PC-9 (cell line): Measurements from ENCODE around the gene ZNF283. TPM values are rescaled to one million over a fixed set of nuclear protein-coding genes. Genes with fewer than 3 reads are reported as not detected.

Source experiments
- BruUV-seq: library from RNA; stranded (reverse); fragments of 400-500 nt; replicated peaks from 2 replicates; lab custom pipeline; 2021; lab: Mats Ljungman, UMichigan
- CTCF ChIA-PET: fragments of 300-600 bp; sonication (Branson Sonifier 250); formaldehyde crosslinking; loops from one replicate; lab custom pipeline; 2022; ENCODE audit warnings: antibody characterized with exemption; lab: Charles Lee
- POLR2A ChIA-PET: fragments of 300-600 bp; sonication (Branson Sonifier 250); formaldehyde crosslinking; loops from one replicate; lab custom pipeline; 2022; ENCODE audit warnings: antibody characterized with exemption; ENCODE audit not compliant: unreplicated experiment; lab: Charles Lee
- DNase-seq, 2 experiments: peaks; one replicate each; pipeline versions ENCODE4 v3.0.0 to v3.0.0-alpha.2; 2015 to 2022; ENCODE audit warnings: mixed read lengths in 1 of 2
- H2AFZ ChIP-seq: fragments of 200-600 bp; sonication (generic); 2 replicates; pipeline ENCODE4 v1.8.1; 2017; ENCODE audit warnings: antibody characterized with exemption
- H3F3A ChIP-seq: fragments of 200-600 bp; sonication (generic); 2 replicates; pipeline ENCODE4 v1.8.1; 2017; ENCODE audit warnings: antibody characterized with exemption, mild to moderate bottlenecking, low read depth; ENCODE audit not compliant: insufficient read depth
- H3K27ac ChIP-seq: fragments of 200-600 bp; sonication (generic); 2 replicates; pipeline ENCODE4 v1.6.1; 2016; ENCODE audit warnings: mixed run types
- H3K27me3 ChIP-seq: fragments of 200-600 bp; sonication (generic); 2 replicates; pipeline ENCODE4 v1.6.1; 2016; ENCODE audit warnings: low read depth, mixed run types; ENCODE audit not compliant: insufficient read depth
- H3K36me3 ChIP-seq: fragments of 200-600 bp; sonication (generic); 2 replicates; pipeline ENCODE4 v1.6.1; 2016; ENCODE audit warnings: low read depth, mixed run types
- H3K4me1 ChIP-seq: fragments of 200-600 bp; sonication (generic); replicated peaks from 2 replicates; pipeline ENCODE4 v1.6.1; 2016; ENCODE audit warnings: mixed run types; ENCODE audit not compliant: insufficient read depth
- H3K4me2 ChIP-seq: fragments of 200-600 bp; sonication (generic); 2 replicates; pipeline ENCODE4 v1.6.1; 2017; ENCODE audit warnings: mixed run types
- H3K4me3 ChIP-seq: fragments of 200-600 bp; sonication (generic); 2 replicates; pipeline ENCODE4 v1.6.1; 2016; ENCODE audit warnings: mixed run types
- H3K79me2 ChIP-seq: fragments of 200-600 bp; sonication (generic); 2 replicates; pipeline ENCODE4 v1.6.1; 2017; ENCODE audit warnings: low read depth, mixed run types
- H3K9me2 ChIP-seq: fragments of 200-600 bp; sonication (generic); 2 replicates; pipeline ENCODE4 v1.8.1; 2017; ENCODE audit warnings: mild to moderate bottlenecking; ENCODE audit not compliant: insufficient read depth
- H3K9me3 ChIP-seq: fragments of 200-600 bp; sonication (generic); 2 replicates; pipeline ENCODE4 v1.8.1; 2016; ENCODE audit warnings: low read depth; ENCODE audit not compliant: insufficient read depth
- H4K20me1 ChIP-seq: fragments of 200-600 bp; sonication (generic); 2 replicates; pipeline ENCODE4 v1.8.1; 2017; ENCODE audit not compliant: insufficient read depth
- CTCF ChIP-seq: fragments of 200-600 bp; sonication (generic); conservative IDR thresholded peaks from 2 replicates; pipeline ENCODE4 v1.6.1; 2017; ENCODE audit warnings: mixed run types, antibody characterized with exemption, mild to moderate bottlenecking, moderate library complexity
- EZH2 ChIP-seq: fragments of 200-600 bp; sonication (generic); IDR thresholded peaks from 2 replicates; pipeline ENCODE4 v1.8.0; 2017; ENCODE audit warnings: antibody characterized with exemption, low read depth
- intact Hi-C: fragments of 100-400 bp; cut with micrococcal nuclease; formaldehyde crosslinking; loops from one replicate; pipeline ENCODE4 v1.10.0; 2022; ENCODE audit not compliant: unreplicated experiment
- total RNA-seq: library from RNA; stranded (reverse); gene quantifications from 2 replicates; pipeline ENCODE4 v1.2.3, GENCODE V29; 2021

The ZNF283 gene
- total RNA-seq, 1 experiment from 2014 or later = 14.8 TPM

GRCh38 chr19:43872547-43873336 is 45.6 kb downstream of the ZNF283 start:
- intact Hi-C loops = no loop called here
- Histone ChIP-seq H3K4me2 (no peak overlapping the region), H2AFZ (no peak overlapping the region), H3K36me3 (no peaks in the 10 kb centered on the region), H4K20me1 (no peaks in the 10 kb centered on the region), H3K27ac (no peak overlapping the region), H3F3A (peaks cover 7% of the 10 kb centered on the region), H3K79me2 (no peaks in the 10 kb centered on the region), H3K27me3 (no peaks in the 10 kb centered on the region), H3K4me1 (no peaks in the 10 kb centered on the region), H3K4me3 (no peak overlapping the region), H3K9me3 (peaks cover 60% of the 10 kb centered on the region), H3K9me2 (no peaks in the 10 kb centered on the region)
- ChIA-PET CTCF (no interaction called here), POLR2A (no interaction called here)
- no TSS peak for BruUV-seq
- no peak for TF ChIP-seq EZH2
- no peak for TF ChIP-seq CTCF
- peak in 1 of 2 experiments; percentile 52 for DNase-seq

GRCh38 chr19:43880483-43880882 is 53.4 kb downstream of the ZNF283 start:
- no TSS peak for BruUV-seq
- POLR2A ChIA-PET = no interaction called here
- intact Hi-C loops = no loop called here
- Histone ChIP-seq H3K36me3 (no peaks in the 10 kb centered on the region), H3K9me2 (no peaks in the 10 kb centered on the region), H3K27me3 (no peaks in the 10 kb centered on the region), H3K79me2 (no peaks in the 10 kb centered on the region), H3K4me1 (no peaks in the 10 kb centered on the region), H3F3A (no peaks in the 10 kb centered on the region), H3K27ac (no peak overlapping the region), H2AFZ (no peak overlapping the region), H3K4me2 (no peak overlapping the region), H3K4me3 (no peak overlapping the region), H4K20me1 (no peaks in the 10 kb centered on the region), H3K9me3 (peaks cover 38% of the 10 kb centered on the region)
- CTCF ChIA-PET = no interaction called here
- no peak for DNase-seq
- TF ChIP-seq EZH2 (no peak), CTCF (no peak)

GRCh38 chr19:43883864-43884263 is 56.7 kb downstream of the ZNF283 start, which contains the start of gene ZNF404:
TSS of gene ZNF404 (minus strand) at chr19:43883964.
- Histone ChIP-seq H3K4me1 (no peaks in the 10 kb centered on the region), H3K79me2 (no peaks in the 10 kb centered on the region), H2AFZ (no peak within 1 kb of the TSS), H3K36me3 (no peaks in the 10 kb centered on the region), H3K27ac (no peak within 1 kb of the TSS), H3K9me3 (peaks cover 26% of the 10 kb centered on the region), H3K27me3 (no peaks in the 10 kb centered on the region), H3F3A (no peaks in the 10 kb centered on the region), H3K4me3 (no peak within 1 kb of the TSS), H4K20me1 (no peaks in the 10 kb centered on the region), H3K9me2 (no peaks in the 10 kb centered on the region), H3K4me2 (no peak within 1 kb of the TSS)
- DNase-seq = no peak
- ChIA-PET CTCF (no interaction called here), POLR2A (no interaction called here)
- intact Hi-C loops = no loop called here
- BruUV-seq = no TSS peak
- TF ChIP-seq EZH2 = no peak
